ENCODE data around the gene DCDC2B.

DNA sequence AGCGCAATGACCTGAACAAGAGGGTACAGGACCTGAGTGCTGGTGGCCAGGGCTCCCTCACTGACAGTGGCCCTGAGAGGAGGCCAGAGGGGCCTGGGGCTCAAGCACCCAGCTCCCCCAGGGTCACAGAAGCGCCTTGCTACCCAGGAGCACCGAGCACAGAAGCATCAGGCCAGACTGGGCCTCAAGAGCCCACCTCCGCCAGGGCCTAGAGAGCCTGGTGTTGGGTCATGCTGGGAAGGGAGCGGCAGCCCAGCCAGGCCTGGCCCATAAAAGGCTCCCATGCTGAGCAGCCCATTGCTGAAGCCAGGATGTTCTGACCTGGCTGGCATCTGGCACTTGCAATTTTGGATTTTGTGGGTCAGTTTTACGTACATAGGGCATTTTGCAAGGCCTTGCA is 13.9 kb upstream of the DCDC2B start:
- no peak for TF ChIP-seq TAF1 (IDR thresholded peaks at IDR 0.05; ENCODE audit: borderline replicate concordance, low read depth, low read length)
- no peak for TF ChIP-seq POLR2A (IDR thresholded peaks at IDR 0.05; ENCODE audit: low read depth, low read length)

All from GM12892 (cell line).